Measurements from ENCODE around the gene RNPEP.
"Not testable (repeated sequence)": the region's sequence is repeated elsewhere in the genome, so short reads cannot be mapped to it uniquely, and the experiment has no call there.

Gene RNPEP

GRCh38 chr1:202016022-202016810 lies 33.8 kb downstream of the RNPEP start:
- TF ChIP-seq POLR2AphosphoS5 (IDR thresholded peaks at IDR 0.05; ENCODE audit: borderline replicate concordance, low read depth, low read length) (no peak), FOXP2 (optimal IDR thresholded peaks at IDR 0.05; ENCODE audit: control extremely low read depth, extremely low read length, insufficient read depth) (no peak), EZH2 (IDR thresholded peaks at IDR 0.05) (no peak)

GRCh38 chr1:202016811-202017748 lies 34.6 kb downstream of the RNPEP start:
- no peak overlapping the region for H3K27ac ChIP-seq
- no peak overlapping the region for H3K9ac ChIP-seq (ENCODE audit: insufficient read length)
- TF ChIP-seq EZH2 (IDR thresholded peaks at IDR 0.05) (no peak), POLR2AphosphoS5 (IDR thresholded peaks at IDR 0.05; ENCODE audit: borderline replicate concordance, low read depth, low read length) (no peak), FOXP2 (optimal IDR thresholded peaks at IDR 0.05; ENCODE audit: control extremely low read depth, extremely low read length, insufficient read depth) (no peak)
- DNase-seq (ENCODE audit: low read depth, low spot score), result no peak
- no peaks in the 10 kb centered on the region for H3K9me3 ChIP-seq (ENCODE audit: low read depth, low read length)
- no peaks in the 10 kb centered on the region for H3K36me3 ChIP-seq (ENCODE audit: insufficient read depth, low read length)
- no peak overlapping the region for H3K4me3 ChIP-seq

More at GRCh38 chr1:202016022-202016810, 33.8 kb downstream of the RNPEP start:
- Histone ChIP-seq H3K36me3 (ENCODE audit: insufficient read depth, low read length) (no peaks in the 10 kb centered on the region), H3K9ac (ENCODE audit: insufficient read length) (no peak overlapping the region), H3K9me3 (ENCODE audit: low read depth, low read length) (no peaks in the 10 kb centered on the region), H3K4me3 (no peak overlapping the region), H3K27ac (no peak overlapping the region)
- DNase-seq (ENCODE audit: low read depth, low spot score), result no peak

- TF ChIP-seq POLR2AphosphoS5 (IDR thresholded peaks at IDR 0.05; ENCODE audit: borderline replicate concordance, low read depth, low read length) (no peak), FOXP2 (optimal IDR thresholded peaks at IDR 0.05; ENCODE audit: control extremely low read depth, extremely low read length, insufficient read depth) (no peak)
- no peak overlapping the region for H3K9ac ChIP-seq (ENCODE audit: insufficient read length)
- H3K9me3 ChIP-seq (ENCODE audit: low read depth, low read length), result no peaks in the 10 kb centered on the region
- no peak for DNase-seq (ENCODE audit: low read depth, low spot score)
- no peak overlapping the region for H3K4me3 ChIP-seq
- no peaks in the 10 kb centered on the region for H3K36me3 ChIP-seq (ENCODE audit: insufficient read depth, low read length)
- H3K27ac ChIP-seq, result no peak overlapping the region
Measured at GRCh38 chr1:202017749-202018467, 35.5 kb downstream of the RNPEP start.

GRCh38 chr1:202018468-202019234 lies 36.2 kb downstream of the RNPEP start:
- DNase-seq (ENCODE audit: low read depth, low spot score), result no peak
- H3K9ac ChIP-seq (ENCODE audit: insufficient read length), result no peak overlapping the region
- no peak overlapping the region for H3K4me3 ChIP-seq
- H3K36me3 ChIP-seq (ENCODE audit: insufficient read depth, low read length), result no peaks in the 10 kb centered on the region
- H3K9me3 ChIP-seq (ENCODE audit: low read depth, low read length), result no peaks in the 10 kb centered on the region
- no peak for TF ChIP-seq FOXP2 (optimal IDR thresholded peaks at IDR 0.05; ENCODE audit: control extremely low read depth, extremely low read length, insufficient read depth)
- no peak overlapping the region for H3K27ac ChIP-seq

GRCh38 chr1:202019235-202019558 lies 36.7 kb downstream of the RNPEP start:
- H3K36me3 ChIP-seq (ENCODE audit: insufficient read depth, low read length); DNase-seq (ENCODE audit: low read depth, low spot score); H3K4me3 ChIP-seq; H3K9ac ChIP-seq (ENCODE audit: insufficient read length); H3K27ac ChIP-seq; H3K9me3 ChIP-seq (ENCODE audit: low read depth, low read length): not testable (repeated sequence)

- Histone ChIP-seq H3K4me3 (no peak overlapping the region), H3K27ac (no peak overlapping the region), H3K36me3 (ENCODE audit: insufficient read depth, low read length) (no peaks in the 10 kb centered on the region), H3K9ac (ENCODE audit: insufficient read length) (no peak overlapping the region), H3K9me3 (ENCODE audit: low read depth, low read length) (no peaks in the 10 kb centered on the region)
- TF ChIP-seq POLR2AphosphoS5 (IDR thresholded peaks at IDR 0.05; ENCODE audit: borderline replicate concordance, low read depth, low read length) (no peak), EZH2 (IDR thresholded peaks at IDR 0.05) (no peak), FOXP2 (optimal IDR thresholded peaks at IDR 0.05; ENCODE audit: control extremely low read depth, extremely low read length, insufficient read depth) (no peak)
- no peak for DNase-seq (ENCODE audit: low read depth, low spot score)
Measured at GRCh38 chr1:202023001-202023433, 40.6 kb downstream of the RNPEP start.

GRCh38 chr1:202029171-202029665 lies 46.8 kb downstream of the RNPEP start:
- DNase-seq (ENCODE audit: low read depth, low spot score), result no peak
- H3K9ac ChIP-seq (ENCODE audit: insufficient read length), result no peak overlapping the region
- H3K9me3 ChIP-seq (ENCODE audit: low read depth, low read length), result no peaks in the 10 kb centered on the region
- no peak overlapping the region for H3K27ac ChIP-seq
- no peaks in the 10 kb centered on the region for H3K36me3 ChIP-seq (ENCODE audit: insufficient read depth, low read length)
- no peak overlapping the region for H3K4me3 ChIP-seq
- TF ChIP-seq FOXP2 (optimal IDR thresholded peaks at IDR 0.05; ENCODE audit: control extremely low read depth, extremely low read length, insufficient read depth) (no peak), EZH2 (IDR thresholded peaks at IDR 0.05) (no peak), POLR2AphosphoS5 (IDR thresholded peaks at IDR 0.05; ENCODE audit: borderline replicate concordance, low read depth, low read length) (no peak)
